Osteoblast (primary cell): Measurements from ENCODE around the gene GAB2. TPM values are rescaled to one million over a fixed set of nuclear protein-coding genes. Genes with fewer than 3 reads are reported as not detected.

Source experiments
- DNase-seq: peaks from one replicate; pipeline ENCODE4 v3.0.0; 2011; ENCODE audit warnings: low spot score, mixed read lengths; ENCODE audit not compliant: insufficient read length; ENCODE audit errors: missing footprints
- H2AFZ ChIP-seq: 2 replicates; pipeline ENCODE4 v1.6.0; 2011; ENCODE audit warnings: mild to moderate bottlenecking, low read length
- H3K27ac ChIP-seq: 2 replicates; pipeline ENCODE4 v1.5.1; 2011; ENCODE audit warnings: mild to moderate bottlenecking, low read depth, low read length, moderate library complexity
- H3K27me3 ChIP-seq: 2 replicates; pipeline ENCODE4 v1.6.0; 2012; ENCODE audit warnings: mild to moderate bottlenecking, control low read depth, inconsistent platforms, low read length, moderate library complexity; ENCODE audit not compliant: insufficient read depth
- H3K36me3 ChIP-seq: 2 replicates; pipeline ENCODE4 v1.5.1; 2011; ENCODE audit warnings: mild to moderate bottlenecking, low read length, control low read depth, moderate library complexity; ENCODE audit not compliant: insufficient read depth
- H3K4me1 ChIP-seq: 2 replicates; pipeline ENCODE4 v1.5.1; 2011; ENCODE audit warnings: mild to moderate bottlenecking, low read length, control low read depth, moderate library complexity; ENCODE audit not compliant: insufficient read depth
- H3K4me2 ChIP-seq: 2 replicates; pipeline ENCODE4 v1.6.0; 2011; ENCODE audit warnings: mild to moderate bottlenecking, low read length; ENCODE audit not compliant: insufficient read depth
- H3K4me3 ChIP-seq: fragments of 200-600 bp; sonication (generic); 3 replicates; pipeline ENCODE4 v1.5.1; 2012; ENCODE audit warnings: mild to moderate bottlenecking, low read length, inconsistent platforms; ENCODE audit not compliant: insufficient read depth
- H3K79me2 ChIP-seq: 2 replicates; pipeline ENCODE4 v1.6.0; 2012; ENCODE audit warnings: mild to moderate bottlenecking, low read length, control low read depth, inconsistent platforms; ENCODE audit not compliant: insufficient read depth
- H3K9me3 ChIP-seq: 2 replicates; pipeline ENCODE4 v1.5.1; 2011; ENCODE audit warnings: low read depth, low read length, control low read depth
- H4K20me1 ChIP-seq: 2 replicates; pipeline ENCODE4 v1.6.0; 2012; ENCODE audit warnings: mild to moderate bottlenecking, low read length, control low read depth; ENCODE audit not compliant: insufficient read depth
- total RNA-seq: library from RNA; depleted of rRNA; stranded (reverse); fragments of >200 nt; gene quantifications from 2 replicates; pipeline ENCODE4 v1.2.3, GENCODE V29; 2012
- TF ChIP-seq, protein P1 (sequence below): IDR thresholded peaks from 2 replicates; pipeline ENCODE4 v1.5.1; 2011; ENCODE audit warnings: mild to moderate bottlenecking, low read depth, low read length, moderate library complexity; ENCODE audit errors: extremely low read depth

GAB2 gene
- total RNA-seq, 1 donor: 18.5 TPM

DNA sequence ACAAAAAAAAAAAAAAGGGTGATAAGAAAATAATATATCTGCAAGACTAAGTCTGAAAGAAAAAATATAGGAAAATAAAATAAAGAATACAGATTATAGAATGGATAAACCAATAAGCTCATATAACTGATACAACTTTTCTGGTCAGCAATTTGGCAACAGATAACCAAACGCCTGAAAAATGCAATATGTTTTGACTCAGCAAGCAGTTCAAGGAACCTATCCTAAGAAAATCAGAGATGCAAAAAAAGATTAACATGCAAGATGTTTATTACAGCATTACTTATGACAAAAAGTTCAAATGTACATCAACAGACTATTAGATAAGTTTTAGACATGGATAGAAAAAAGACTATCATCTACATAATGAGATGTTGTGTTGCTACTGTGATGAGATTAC lies 27.1 kb upstream of the GAB2 start:
- H3K4me3 ChIP-seq: no peak overlapping the region
- H3K27me3 ChIP-seq: no peaks in the 10 kb centered on the region
- H3K4me1 ChIP-seq: no peaks in the 10 kb centered on the region
- no peak overlapping the region for H3K27ac ChIP-seq
- no peak overlapping the region for H3K4me2 ChIP-seq
- no peaks in the 10 kb centered on the region for H3K9me3 ChIP-seq
- H3K79me2 ChIP-seq: no peaks in the 10 kb centered on the region
- TF ChIP-seq, protein P1, sequence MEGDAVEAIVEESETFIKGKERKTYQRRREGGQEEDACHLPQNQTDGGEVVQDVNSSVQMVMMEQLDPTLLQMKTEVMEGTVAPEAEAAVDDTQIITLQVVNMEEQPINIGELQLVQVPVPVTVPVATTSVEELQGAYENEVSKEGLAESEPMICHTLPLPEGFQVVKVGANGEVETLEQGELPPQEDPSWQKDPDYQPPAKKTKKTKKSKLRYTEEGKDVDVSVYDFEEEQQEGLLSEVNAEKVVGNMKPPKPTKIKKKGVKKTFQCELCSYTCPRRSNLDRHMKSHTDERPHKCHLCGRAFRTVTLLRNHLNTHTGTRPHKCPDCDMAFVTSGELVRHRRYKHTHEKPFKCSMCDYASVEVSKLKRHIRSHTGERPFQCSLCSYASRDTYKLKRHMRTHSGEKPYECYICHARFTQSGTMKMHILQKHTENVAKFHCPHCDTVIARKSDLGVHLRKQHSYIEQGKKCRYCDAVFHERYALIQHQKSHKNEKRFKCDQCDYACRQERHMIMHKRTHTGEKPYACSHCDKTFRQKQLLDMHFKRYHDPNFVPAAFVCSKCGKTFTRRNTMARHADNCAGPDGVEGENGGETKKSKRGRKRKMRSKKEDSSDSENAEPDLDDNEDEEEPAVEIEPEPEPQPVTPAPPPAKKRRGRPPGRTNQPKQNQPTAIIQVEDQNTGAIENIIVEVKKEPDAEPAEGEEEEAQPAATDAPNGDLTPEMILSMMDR: no peak
- no peak overlapping the region for H2AFZ ChIP-seq
- peaks cover 5% of the 10 kb centered on the region for H3K36me3 ChIP-seq
- H4K20me1 ChIP-seq: no peaks in the 10 kb centered on the region
- no peak for DNase-seq

DNA sequence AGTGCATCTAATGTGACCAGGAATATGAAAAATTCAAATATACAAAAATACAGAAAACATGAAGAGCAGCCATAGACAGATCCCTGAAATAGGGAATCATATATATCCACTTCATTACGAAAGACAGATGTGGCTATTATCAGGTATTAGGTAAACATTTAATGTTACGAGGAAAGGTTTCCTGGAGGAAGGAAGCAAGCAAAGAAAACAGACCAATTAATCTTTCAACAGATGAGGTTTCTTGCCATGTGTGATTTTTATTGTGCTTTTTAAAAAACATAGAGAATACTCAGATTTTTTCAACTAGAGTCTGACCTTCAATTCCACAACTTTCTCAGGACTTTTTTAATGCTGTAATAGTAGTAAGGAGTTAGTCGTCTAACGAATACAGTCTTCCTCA lies 24.3 kb upstream of the GAB2 start:
- Histone ChIP-seq H3K36me3 (peaks cover 5% of the 10 kb centered on the region), H3K4me1 (no peaks in the 10 kb centered on the region), H3K4me3 (no peak overlapping the region), H3K27ac (no peak overlapping the region), H4K20me1 (no peaks in the 10 kb centered on the region), H3K4me2 (no peak overlapping the region), H3K79me2 (no peaks in the 10 kb centered on the region), H3K9me3 (no peaks in the 10 kb centered on the region), H3K27me3 (no peaks in the 10 kb centered on the region), H2AFZ (no peak overlapping the region)
- no peak for DNase-seq
- TF ChIP-seq, protein P1: no peak

DNA sequence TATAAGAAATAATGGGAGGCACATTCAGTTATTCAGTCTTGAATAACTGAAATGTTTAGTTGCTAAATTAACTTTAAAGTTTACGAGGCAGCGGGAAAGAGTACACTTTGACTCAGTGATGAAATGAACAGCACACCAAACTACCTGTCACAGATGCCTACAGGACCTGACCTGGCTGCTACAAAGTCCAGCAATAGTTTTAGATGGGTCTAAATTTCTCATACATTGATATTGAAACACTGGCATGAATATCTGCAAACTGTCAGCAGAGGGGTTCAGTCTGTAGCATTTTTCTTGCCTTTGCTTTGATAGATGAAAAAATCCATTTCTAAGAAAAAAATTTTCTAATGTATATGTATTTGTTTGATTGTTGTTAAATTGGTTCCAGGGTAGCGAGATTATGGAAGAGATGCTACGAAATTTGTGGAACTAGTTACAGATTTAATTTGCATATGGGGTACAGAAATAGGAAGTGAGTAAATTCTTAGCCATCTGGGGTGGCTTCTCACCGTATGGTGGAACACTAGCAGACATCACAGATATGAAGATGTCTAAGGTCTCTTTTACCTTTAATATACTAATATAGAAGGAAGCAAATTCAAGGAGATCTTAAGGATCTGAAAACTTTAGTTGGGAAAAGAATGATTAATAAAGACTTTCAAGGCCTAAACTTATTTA lies 20.8 kb upstream of the GAB2 start:
- no peaks in the 10 kb centered on the region for H3K27me3 ChIP-seq
- no peak overlapping the region for H3K4me2 ChIP-seq
- H3K79me2 ChIP-seq: no peaks in the 10 kb centered on the region
- H3K36me3 ChIP-seq: peaks cover 3% of the 10 kb centered on the region
- TF ChIP-seq, protein P1: no peak
- DNase-seq: no peak
- H3K4me3 ChIP-seq: no peak overlapping the region
- H2AFZ ChIP-seq: no peak overlapping the region
- H3K27ac ChIP-seq: no peak overlapping the region
- H3K4me1 ChIP-seq: no peaks in the 10 kb centered on the region
- H4K20me1 ChIP-seq: no peaks in the 10 kb centered on the region
- no peaks in the 10 kb centered on the region for H3K9me3 ChIP-seq

DNA sequence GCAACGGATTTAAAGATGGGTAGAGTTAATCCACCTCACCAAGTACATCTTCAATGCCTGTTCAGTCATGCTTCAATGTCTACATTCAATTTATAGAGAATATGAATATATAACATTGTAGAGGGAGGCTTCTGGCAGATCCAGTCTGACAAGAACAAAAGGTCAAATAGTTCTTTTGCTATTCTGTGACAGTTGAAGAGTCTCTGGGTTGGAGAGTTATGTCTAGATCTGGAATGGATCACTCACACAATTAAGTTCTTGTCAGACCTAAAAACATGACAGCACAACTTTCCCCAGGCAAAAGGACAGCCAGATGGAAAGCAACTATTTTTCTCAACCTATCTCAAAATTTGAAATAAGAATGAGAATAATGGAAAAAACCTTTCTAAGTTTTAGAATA lies 15.3 kb upstream of the GAB2 start:
- TF ChIP-seq, protein P1: no peak
- Histone ChIP-seq H3K27me3 (no peaks in the 10 kb centered on the region), H3K36me3 (no peaks in the 10 kb centered on the region), H3K79me2 (no peaks in the 10 kb centered on the region), H3K27ac (no peak overlapping the region), H3K4me2 (no peak overlapping the region), H2AFZ (no peak overlapping the region), H3K4me3 (no peak overlapping the region), H4K20me1 (no peaks in the 10 kb centered on the region), H3K9me3 (no peaks in the 10 kb centered on the region), H3K4me1 (peaks cover 3% of the 10 kb centered on the region)
- no peak for DNase-seq
